ENCODE results near the gene LRMDA.
A peak's percentile ranks its signal among the peaks of the same experiment; 100 is the strongest.

The LRMDA gene

DNA sequence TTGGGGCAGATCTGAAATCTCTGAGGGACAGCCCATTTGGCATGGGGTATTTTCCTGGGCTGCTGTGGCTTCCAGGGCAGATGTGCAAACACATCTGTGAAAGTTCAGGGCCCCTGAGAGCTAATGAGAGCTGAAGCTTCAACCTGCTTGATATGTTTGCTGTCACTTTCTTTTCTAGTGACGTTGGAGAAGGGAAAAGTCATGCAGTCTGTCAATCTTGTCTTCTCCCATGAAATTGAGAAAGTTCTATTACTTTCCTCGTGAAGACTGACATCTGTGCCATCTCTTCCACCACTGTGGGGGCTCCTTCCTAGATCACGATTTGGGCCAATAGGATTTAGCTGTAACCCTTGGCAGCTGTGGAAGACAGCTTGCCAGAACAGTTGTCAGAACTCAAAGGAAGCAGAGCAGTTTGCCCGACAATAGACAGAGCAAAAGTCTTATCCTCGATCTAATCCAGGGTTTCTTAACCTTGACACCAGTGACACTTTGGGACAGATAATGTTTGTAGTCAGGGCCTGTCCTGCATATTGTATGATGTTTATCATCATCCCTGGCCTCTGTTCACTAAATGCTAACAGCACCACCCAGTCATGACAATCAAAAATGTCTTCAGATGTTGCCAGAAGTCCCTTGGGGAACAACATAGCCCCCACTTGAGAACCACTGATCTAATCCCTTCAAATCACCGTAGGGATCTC is 586.5 kb downstream of the LRMDA start:
- DNase-seq: no peak

DNA sequence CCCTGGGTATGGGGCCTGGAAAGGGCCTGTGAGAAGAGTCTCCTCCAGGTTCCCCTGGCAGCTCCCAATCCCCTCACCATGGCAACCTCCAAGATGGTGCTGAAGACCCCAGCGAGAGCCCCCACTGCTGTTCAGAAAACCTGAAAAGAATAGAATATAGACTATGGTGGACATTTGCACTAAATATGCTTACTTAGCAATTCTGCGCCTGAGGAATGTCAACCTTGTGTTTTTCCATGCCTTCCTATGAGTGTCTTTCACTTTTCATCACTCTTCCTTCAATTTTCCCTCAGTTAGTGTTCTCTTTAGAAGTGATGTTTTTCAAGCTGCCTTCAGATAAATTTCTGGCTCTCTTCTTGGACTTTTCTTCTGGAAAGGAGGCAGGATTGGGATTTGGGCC is 589.2 kb downstream of the LRMDA start:
- no peak for DNase-seq

DNA sequence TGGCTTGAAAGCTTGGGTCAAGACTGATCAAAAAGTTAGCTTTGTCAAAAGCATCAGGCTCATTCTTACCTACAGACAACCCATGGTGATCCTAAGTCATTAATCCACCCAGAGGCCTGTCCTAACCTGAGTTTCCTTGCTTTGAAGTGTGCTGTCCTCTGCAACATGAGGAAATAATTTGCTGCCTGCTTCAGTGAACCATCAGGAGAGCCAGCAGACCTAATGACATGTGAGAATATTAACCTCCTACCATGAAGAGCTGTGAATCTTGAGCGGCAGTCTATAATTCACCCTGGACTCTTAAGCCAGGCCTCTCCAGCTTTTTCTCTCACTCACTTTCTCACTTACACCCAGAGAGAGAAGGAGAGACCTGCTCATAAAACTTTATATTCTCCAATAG is 590.0 kb downstream of the LRMDA start:
- DNase-seq: no peak

DNA sequence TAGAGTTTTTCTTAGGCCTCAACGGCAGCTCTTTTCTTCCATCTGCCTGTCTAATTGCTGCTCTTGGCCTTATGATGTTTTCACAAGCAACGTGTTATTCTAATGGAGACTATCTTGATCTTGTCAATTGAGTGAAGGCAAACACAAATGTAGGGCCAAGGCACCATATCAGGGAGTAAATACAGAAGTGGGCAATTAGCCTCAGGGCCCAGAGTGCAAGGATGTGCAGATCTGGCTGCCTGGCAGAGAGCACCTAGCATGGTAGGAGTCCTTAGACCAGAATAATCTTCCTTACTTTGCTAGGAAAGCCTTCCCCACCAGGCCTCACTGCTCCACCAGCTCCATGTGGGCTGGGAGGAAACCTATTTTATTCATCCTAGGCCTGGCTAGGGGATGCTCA is 590.9 kb downstream of the LRMDA start:
- no peak for DNase-seq

DNA sequence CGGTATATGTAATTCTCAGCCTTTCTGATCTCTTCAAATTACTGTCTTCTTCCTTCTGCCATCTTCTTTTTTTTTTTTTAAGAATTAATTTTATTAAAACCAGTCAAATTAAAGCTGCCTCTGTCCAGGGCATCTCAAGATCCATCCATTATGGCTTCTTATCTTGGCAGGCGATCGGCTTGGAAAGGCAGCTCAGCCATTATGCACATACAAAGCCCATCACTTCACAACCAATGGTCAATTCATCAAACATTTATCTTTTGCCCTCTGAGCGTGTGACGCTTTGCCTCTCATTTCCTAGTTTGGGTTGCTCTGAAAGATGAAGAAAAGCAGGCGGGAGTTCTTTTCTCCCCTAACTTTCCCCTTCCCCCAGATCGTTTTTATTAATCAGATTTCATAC is 591.6 kb downstream of the LRMDA start:
- DNase-seq: no peak

GRCh38 chr10:76024460-76025123 is 593.2 kb downstream of the LRMDA start:
- no peak for DNase-seq

- no peak for DNase-seq
These were observed 593.7 kb downstream of the LRMDA start for GRCh38 chr10:76025124-76025477.

DNA sequence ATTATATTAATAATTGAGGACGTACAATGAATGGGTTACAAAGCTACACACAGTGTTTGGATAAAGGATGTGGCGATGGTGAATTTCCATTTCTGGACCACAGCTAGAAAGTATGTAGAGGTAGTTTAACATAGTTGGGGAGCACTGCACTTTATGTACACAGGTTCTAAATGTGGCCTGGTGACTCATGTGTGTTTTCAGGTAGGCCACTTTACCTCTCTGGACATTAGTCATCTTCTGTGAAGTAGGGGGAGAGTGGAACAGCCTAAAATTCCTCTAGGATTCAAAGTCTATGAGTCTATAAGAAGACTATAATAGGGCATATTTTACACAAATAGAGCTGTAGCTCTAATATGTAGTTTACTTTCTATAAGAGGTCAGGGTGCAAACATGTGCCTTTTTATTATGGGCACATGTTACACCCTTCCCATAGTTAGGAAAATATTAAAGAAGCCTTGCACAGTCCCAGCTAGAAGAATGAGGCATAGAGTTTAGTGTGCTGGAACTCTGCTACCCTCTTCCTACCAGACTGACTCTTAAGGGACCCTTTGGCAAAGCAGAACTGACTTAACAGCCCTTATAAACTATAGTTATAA is 594.9 kb downstream of the LRMDA start:
- no peak for DNase-seq

DNA sequence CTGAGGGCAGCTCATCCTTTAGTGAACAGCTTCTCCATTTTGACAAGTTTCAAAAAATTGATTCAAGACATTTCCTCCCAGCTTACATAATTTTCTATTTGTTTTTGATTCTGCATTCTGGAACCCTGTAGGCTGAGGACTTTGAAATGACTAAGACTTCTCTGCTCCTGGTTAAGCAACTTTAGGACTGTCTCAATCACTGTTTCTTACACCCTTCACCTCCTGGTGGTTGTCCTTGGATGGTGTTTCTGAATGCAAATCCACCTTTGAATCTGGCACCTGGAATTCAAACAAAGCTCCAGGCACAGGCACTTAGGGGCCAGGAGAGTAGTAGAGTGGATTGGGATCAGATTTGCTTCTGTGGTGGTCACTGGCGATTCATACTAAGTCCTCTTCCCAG is 595.5 kb downstream of the LRMDA start:
- no peak for DNase-seq

- DNase-seq: no peak
These were observed 598.4 kb downstream of the LRMDA start for GRCh38 chr10:76029782-76030181.

DNA sequence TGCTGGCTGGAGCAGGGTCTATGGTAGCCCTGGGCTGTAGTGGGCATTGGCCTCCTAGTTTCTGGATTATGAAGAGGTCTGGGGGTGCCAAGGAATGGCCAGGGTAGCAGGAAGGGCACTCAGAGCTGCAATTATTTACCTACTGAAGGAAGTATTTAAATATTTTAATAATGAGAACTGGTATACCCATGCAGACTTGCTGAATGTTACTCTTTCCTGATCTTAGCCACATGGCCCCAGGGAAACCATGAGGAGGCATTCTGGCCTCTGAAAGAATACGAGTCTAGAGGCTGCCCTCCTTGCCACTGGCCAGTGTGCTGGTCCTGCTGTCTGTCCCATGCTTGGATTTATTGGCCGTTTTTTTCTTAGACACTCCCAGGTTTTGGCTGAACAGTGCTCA is 599.7 kb downstream of the LRMDA start:
- DNase-seq: no peak

DNA sequence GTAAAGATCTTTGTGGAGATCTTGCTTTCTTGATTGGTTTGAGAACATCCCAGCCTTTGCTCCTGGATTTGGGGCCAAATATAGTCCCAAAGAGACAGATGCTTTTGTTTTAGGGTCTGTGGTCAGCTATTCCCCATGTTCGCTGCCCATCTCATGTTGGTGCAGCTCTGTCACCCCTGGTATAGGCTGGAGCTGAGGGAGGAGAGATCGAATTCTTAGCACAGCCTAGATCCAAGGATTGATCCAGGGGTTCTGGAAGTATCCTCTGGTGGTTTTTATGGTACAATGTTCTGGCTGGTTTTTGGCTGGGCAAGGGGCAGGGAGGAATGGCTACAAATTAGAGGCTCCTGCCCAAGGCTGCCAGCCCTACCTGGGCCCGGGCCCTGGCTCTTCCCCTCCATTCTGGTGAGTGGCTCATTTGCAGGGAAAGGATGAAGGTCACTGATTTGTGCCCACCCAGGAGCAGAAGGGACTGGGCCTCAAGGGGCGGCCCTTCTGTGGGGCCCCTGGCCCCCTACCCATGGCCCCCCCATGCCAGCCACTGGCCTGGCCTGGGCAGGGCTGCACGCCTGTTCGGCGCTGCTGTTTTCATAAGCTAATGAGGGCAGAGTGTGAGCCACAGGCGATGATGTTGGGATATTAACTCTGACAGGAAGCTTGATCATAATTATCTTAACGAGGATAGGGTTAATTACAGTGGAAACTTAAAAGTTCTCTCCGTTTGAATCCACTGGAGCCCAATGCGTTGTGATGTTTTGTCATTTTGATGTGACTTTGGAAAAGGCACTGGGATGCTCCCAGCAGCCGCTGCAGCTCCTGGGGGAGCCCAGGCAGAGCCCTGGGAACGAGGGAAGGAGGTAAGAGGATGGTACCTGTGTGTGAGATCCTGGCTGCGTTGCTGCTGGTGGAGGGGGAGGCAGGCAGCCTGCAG is 600.6 kb downstream of the LRMDA start:
- no peak for DNase-seq

GRCh38 chr10:76032700-76033039 is 601.2 kb downstream of the LRMDA start:
- no peak for DNase-seq

GRCh38 chr10:76033457-76034196 is 602.2 kb downstream of the LRMDA start:
- DNase-seq: no peak

GRCh38 chr10:76034353-76035205 is 603.2 kb downstream of the LRMDA start:
- no peak for DNase-seq

DNA sequence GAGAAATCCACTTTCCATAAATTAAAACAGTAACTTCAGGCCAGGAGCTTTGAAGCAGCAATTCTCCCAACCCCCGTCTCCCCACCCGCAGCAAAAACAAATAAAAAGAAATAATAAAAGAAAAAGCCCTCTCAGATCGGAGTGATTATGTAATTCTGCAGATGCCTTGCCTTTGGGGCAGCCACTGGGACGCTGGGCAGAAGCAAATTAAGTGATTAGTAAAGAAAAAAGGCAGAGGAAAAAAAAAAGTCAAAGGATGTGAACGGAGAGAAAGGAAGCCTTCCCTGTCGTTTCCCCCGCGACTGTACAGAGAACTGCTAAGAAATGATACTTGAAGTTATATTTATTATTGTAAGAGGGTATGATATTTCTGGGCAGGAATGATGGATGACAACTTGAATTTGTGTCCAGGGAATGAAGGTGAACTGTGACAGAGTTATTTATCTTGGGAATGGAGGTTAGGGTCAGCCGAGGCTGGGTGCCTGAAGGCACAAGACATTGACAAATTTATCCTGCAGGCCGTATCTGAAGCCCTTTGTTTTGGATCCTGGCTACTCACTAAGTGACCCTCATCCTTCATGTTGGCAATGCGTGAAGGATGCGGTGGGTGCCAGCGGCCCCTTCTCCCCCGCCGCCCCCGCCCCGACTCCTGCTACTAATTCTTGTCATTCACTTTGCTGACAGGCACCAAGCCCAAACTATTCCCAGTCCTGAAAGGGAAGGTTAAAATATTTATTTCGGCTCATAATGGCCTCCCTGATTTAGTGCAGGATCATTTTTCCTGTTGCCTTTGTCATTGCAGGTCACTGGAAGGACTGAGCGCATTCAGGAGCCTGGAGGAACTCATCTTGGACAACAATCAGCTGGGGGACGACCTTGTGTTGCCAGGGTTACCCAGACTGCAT is 604.0 kb downstream of the LRMDA start:
- no peak for DNase-seq

GRCh38 chr10:76036111-76036940 is 604.9 kb downstream of the LRMDA start:
- DNase-seq: peak; percentile 6 to 8

GRCh38 chr10:76036962-76037361 is 605.5 kb downstream of the LRMDA start:
- DNase-seq: no peak

GRCh38 chr10:76037531-76038155 is 606.2 kb downstream of the LRMDA start:
- no peak for DNase-seq
